IPS-18c (cell line): Measurements from ENCODE around the gene MEMO1.

ENCODE experiments used
- H3K4me3 ChIP-seq: 2 replicates; pipeline ENCODE4 v1.7.0; 2013; ENCODE audit warnings: low read depth, mild to moderate bottlenecking, low read length, moderate library complexity; ENCODE audit not compliant: insufficient read depth
- H3K9me3 ChIP-seq: one replicate; pipeline ENCODE4 v1.6.1; 2013; ENCODE audit warnings: mild to moderate bottlenecking, low read length, moderate library complexity; ENCODE audit not compliant: control insufficient read depth, insufficient read depth

The MEMO1 gene

DNA sequence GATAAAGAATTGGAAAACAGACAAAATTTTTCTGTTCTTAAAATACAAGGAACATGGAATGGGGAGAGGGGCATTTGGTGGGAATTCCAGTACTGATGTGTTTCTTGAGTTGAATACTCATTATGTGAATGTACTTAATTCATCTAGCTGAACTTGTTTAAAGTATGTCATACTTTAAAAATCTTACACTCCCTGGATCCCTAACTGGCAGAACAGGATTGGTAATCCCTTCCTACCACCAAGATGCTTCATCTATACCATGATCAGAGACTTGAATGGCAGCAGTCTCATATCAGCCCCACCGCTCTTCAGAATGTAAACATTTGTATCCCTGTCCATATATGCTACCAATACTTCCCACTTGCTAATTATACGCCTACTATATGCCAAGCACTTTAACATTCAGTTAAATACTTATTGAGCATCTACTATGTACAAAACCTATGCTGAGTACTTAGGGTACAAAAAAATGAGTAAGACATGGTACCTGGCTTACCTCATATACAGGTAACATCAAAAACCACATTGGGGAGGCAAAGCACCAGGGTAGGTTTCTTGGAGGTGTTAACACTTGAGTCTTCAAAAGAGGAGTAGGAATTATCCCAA, 5.3 kb downstream of the MEMO1 start:
- no peak overlapping the region for H3K4me3 ChIP-seq
- no peaks in the 10 kb centered on the region for H3K9me3 ChIP-seq

DNA sequence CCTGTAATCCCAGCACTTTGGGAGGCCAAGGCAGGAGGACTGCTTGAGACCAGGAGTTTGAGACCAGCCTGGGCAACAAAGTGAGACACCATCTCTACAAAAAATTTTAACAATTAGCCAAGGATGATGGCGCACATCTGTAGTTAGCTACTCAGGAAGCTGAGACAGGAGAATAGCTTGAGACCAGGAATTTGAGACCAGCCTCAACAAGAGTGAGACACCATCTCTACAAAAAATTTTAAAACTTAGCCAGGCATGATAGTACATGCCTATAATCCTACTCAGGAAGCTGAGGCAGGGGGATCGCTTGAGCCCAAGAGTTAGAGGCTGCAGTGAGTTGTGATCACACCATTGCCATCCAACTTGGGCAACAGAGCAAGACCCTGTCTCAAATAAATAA, 7.0 kb downstream of the MEMO1 start:
- Histone ChIP-seq H3K9me3 (no peaks in the 10 kb centered on the region), H3K4me3 (no peak overlapping the region)

- no peaks in the 10 kb centered on the region for H3K9me3 ChIP-seq
- H3K4me3 ChIP-seq, result no peak overlapping the region
Observed at GRCh38 chr2:32002406-32002805, 8.4 kb downstream of the MEMO1 start.

DNA sequence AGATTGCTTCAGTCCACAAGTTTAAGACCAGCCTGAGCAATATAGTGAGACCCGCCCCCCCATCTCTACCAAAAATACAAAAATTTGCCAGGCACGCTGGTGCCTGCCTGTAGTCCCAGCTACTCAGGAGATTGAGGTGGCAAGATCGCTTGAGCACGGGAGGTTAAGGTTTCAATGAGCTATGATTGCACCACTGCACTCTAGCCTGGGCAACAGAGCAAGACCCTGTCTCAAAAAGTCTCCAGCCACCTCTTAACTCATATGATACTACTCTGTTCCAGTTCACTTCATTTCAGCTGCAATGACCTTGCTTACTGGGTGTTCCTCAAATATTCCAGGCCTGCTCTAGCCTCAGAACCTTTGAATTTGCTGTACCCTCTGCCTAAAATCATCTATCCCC, 11.4 kb downstream of the MEMO1 start:
- H3K9me3 ChIP-seq, result no peaks in the 10 kb centered on the region
- H3K4me3 ChIP-seq, result no peak overlapping the region

DNA sequence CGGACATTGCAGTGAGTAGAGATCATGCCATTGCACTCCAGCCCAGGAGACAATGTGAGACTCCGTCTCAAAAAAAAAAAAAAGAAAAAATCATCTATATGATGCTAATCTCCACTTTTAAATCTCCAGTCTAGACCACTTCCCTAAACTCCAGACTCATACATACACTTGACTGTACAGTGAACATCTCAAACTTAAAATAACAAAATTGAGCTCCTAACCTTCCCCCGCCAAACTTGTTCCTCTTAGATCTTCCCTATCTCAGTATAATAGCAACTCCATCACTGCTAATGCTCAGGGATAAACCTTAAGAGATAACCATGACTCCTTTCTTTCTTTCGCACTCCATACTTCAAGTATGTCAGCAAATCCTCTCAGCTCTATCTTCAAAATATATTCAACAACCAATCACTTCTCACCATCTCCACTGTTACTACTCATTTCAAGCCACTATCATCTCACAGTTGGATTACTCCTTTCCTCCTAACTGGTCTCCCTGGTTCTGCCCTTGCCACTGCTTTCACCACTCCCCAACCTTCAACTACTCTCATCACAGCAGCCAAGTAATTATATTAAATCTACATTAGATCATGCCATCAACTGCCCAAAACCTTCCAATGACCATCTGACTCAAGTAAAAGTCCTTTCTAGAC, 12.0 kb downstream of the MEMO1 start:
- no peak overlapping the region for H3K4me3 ChIP-seq
- no peaks in the 10 kb centered on the region for H3K9me3 ChIP-seq

DNA sequence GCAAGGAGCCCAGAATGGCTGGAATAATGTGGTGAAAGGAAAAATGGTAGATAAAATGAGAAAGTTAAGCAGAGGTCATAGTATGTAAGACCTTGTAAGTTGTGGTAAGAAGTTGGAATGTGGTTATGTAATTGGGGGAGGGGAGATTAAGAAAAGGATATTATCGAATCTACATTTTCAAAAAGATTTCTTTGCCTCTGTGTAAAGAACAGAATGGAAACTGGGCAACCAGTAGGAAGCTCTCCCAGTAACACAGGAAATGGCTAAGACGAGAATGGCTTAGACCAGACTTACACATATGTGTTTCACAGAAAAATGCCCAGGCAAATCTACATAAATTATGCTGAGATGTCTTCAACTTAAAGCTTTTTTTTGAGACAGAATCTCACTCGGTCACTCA, 13.2 kb downstream of the MEMO1 start:
- no peak overlapping the region for H3K4me3 ChIP-seq

DNA sequence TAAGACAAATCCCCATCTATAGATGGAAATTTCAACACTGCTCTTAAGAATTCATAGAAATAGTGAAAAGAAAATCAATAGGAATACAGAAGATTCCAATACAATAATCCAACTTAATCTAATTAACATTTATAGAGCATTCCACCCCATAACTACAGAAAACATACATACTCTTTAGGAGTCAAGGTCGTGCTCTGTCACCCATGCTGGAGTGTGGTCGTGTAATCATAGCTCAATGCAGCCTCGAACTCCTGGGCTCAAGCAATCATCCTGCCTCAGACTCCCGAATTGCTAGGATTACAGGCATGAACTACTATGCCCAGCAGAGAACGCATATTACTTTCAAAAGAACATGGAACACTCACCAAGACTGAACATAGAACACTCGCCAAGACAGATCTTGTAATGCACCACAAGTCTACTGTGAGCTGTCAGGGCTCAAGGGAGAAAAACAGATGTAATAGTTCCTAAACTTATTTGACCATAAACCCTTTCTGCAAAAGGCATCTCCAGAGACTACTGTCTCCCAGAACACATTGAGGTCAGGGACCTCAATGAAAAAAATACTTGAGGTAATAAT, 14.1 kb downstream of the MEMO1 start:
- Histone ChIP-seq H3K4me3 (no peak overlapping the region), H3K9me3 (no peaks in the 10 kb centered on the region)

More for the DNA sequence above, 13.2 kb downstream of the MEMO1 start:
- no peaks in the 10 kb centered on the region for H3K9me3 ChIP-seq

DNA sequence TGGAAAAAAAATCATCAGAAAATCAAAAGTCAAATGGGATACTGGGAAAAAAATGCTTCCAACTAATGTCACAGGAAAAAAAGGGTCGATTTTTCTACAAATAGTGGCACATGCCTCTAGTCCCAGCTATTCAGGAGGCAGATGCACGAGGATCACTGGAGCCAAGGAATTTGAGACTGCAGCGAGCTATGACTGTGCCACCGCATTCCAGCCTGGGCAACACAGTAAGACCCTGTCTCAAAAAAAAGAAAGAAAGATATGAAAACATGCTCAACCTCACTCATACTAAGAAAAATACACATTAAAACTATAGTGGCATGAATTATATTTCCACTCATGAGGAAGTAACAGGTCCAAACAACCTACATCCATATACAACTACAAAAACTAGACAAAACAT, 17.9 kb downstream of the MEMO1 start:
- H3K9me3 ChIP-seq, result no peaks in the 10 kb centered on the region
- no peak overlapping the region for H3K4me3 ChIP-seq

DNA sequence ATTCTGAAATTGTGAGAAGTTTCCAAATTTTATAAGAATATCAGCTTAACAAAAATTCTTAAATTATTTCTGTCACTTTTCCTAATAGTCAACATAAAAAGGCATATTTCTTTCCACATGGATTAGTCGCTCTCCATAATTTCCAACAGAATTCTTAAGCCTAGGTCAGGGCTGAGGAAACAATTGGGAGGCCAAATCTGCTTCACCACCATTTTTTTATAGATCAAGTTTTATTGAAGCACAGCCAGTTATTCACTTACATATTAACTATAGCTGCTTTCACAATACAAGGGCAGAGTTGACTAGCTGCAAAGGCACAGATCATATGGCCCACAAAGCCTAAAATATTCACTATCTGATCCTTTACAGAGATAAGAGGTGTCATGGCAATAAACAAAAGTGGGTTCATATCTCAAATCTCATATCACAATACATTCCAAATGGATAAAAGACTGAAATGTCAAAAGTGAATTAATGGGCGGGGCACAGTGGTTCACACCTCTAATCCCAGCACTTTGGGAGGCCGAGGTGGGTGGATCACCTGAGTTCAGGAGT, 18.7 kb downstream of the MEMO1 start:
- no peaks in the 10 kb centered on the region for H3K9me3 ChIP-seq
- no peak overlapping the region for H3K4me3 ChIP-seq

DNA sequence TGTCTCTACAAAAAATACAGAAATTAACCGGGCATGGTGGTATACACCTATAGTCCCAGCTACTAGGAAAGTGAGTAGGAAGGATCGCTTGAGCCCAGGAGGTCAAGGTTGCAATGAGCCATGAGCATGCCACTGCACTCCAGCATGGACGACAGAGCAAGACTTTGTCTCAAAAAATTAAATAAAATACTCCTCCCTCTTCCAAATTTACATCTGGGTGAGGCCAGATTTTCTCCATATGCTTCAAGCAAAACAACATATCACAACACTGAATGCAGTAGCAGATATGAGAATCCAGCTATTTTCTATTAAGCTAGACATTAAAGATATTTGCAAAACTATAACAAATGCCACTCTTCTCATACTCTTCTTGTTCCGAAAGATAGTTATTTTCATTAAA, 20.9 kb downstream of the MEMO1 start:
- Histone ChIP-seq H3K4me3 (no peak overlapping the region), H3K9me3 (no peaks in the 10 kb centered on the region)

DNA sequence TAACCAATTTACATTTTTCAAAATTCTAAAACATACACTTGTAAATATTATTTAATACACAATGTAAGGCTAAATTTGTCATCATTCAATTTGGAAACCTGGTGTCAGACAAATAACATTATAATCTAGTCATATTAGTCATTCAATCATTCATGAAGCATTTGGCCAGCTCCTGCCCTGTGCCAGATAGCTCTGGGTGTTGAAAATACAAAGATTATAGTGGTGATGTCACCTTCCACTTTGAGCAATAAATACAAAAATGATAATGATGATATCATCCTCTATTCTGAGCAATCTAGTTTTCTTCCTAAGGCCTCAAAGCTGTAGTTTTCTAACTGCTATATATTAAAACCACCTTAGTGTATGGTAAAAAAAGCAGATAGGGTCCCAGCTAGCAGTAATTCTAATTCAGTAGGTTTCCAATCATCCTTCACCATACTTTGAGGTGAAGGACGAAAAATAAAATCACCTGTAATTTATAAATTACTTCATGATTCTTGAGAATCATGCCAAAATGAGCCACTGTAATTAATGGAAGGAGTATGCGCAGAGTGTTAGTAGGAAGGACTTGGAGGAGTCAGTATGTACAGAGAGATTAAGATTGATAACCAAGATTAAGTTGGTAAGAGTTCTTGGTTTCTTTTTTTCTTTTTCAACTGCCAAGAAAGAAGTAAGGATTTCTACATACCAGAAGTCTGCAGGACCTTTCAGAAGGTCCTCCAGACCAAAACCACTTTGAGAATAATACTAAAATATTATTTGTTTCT, 23.2 kb downstream of the MEMO1 start:
- Histone ChIP-seq H3K9me3 (no peaks in the 10 kb centered on the region), H3K4me3 (no peak overlapping the region)

GRCh38 chr2:31986906-31987305, 23.9 kb downstream of the MEMO1 start:
- Histone ChIP-seq H3K4me3 (no peak overlapping the region), H3K9me3 (no peaks in the 10 kb centered on the region)

DNA sequence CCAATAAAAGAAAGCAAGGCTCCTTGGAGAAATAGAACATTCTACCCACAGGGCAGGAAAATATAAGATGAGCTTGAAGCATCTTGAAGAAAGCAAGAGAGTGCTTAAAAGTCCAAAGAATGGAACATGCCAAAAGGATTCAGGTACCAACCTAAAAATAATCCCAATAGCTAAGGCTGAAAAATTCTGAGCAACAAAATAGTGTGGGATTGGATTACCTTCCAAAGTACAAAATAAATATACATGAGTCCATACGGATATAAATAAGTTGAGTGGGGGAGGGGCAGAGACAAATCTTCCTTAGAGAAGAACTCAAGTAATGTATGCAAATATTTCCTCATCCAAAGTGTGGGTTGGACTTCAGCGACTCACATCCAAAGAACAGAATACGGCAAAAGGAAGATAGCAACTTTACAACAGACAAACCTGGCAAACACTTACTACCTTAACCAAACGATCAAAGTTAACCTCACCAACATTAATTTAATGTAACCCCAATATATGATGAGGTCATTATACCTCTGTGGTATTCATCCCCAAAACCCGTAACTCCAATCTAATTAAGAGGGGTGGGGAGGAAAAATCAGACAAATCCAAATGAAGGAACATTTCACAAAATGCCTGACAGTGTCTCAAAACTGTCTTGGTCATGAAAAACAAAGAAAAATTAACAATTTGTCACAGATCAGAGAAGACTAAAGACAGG, 26.9 kb downstream of the MEMO1 start:
- no peaks in the 10 kb centered on the region for H3K9me3 ChIP-seq
- no peak overlapping the region for H3K4me3 ChIP-seq

DNA sequence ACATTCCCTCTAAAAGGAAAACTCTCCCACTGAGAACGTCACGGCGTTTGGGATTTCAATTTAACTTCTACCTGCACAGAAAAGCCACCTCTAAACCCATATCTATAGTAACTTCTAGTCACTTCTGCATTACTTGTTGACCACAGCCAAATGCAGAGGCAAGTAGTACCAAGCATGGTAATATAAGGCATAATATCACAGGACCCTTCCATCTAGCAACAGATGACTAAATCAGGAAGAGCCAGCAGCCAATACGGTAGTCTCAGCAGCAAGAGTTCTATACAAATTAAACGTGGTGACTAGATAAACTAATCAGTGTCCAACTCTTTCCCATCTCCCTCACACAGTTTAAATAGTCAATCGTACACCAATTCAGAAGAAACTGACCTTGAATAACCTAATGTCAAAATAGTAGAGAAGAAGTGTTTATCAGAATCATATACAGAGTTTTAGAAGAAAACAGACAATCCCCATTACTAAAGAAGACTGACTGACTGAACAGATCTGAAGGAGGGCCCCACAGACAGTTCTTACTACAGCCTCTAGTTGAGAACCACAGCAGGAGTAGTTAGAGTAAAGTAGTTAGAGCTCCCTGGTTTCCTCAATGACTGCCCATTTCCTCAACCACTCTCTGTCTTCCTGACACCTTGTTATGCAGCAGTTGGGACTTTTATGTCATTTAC, 30.0 kb downstream of the MEMO1 start:
- Histone ChIP-seq H3K9me3 (no peaks in the 10 kb centered on the region), H3K4me3 (no peak overlapping the region)

DNA sequence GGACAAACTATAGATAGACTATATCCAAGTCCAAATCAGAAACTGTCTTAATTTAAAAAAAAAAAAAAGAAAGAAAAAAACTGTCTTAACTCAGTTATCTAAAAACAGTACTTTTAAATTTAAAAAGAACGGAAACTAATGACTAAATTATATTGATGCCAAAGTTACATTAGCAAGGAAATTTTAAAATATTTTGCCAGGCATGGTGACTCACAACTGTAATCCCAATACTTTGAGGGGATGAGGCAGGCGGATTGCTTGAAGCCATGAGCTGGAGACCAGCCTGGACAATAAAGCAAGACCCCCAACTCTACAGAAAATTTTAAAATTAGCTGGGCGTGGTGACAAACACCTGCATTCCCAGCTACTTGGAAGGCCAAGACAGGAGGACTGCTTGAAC, 30.9 kb downstream of the MEMO1 start:
- H3K4me3 ChIP-seq, result no peak overlapping the region

GRCh38 chr2:31979018-31979417, 31.8 kb downstream of the MEMO1 start:
- no peak overlapping the region for H3K4me3 ChIP-seq
- no peaks in the 10 kb centered on the region for H3K9me3 ChIP-seq

More for the DNA sequence above, 30.9 kb downstream of the MEMO1 start:
- no peaks in the 10 kb centered on the region for H3K9me3 ChIP-seq

- no peaks in the 10 kb centered on the region for H3K9me3 ChIP-seq
- H3K4me3 ChIP-seq, result no peak overlapping the region
Observed at GRCh38 chr2:31978436-31978835, 32.4 kb downstream of the MEMO1 start.
